GM10847 (cell line): Measurements from ENCODE around the gene ME2.

Experiments
- POLR2A ChIP-seq: IDR thresholded peaks from 2 replicates; pipeline ENCODE4 v1.6.1; 2011; ENCODE audit not compliant: insufficient read length; ENCODE audit errors: extremely low read depth

ME2 gene

DNA sequence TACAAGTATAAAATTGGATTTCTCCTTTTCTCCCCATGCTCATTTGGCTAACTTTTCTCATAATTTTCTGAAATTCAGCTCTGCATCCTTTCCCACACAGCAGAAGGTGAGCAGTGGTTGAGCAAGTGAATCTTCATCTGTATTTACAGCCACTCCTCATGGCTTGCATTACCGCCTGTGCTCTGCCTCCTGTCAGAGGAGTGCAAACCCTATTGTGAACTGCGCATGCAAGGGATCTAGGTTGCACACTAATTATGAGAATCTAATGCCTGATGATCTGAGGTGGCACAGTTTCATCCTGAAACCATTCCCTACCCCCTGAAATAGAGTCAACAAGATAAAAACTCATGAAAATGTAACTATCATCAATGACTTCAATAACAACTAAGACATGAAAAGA, 20.0 kb downstream of the ME2 start:
- no peak for TF ChIP-seq POLR2A

DNA sequence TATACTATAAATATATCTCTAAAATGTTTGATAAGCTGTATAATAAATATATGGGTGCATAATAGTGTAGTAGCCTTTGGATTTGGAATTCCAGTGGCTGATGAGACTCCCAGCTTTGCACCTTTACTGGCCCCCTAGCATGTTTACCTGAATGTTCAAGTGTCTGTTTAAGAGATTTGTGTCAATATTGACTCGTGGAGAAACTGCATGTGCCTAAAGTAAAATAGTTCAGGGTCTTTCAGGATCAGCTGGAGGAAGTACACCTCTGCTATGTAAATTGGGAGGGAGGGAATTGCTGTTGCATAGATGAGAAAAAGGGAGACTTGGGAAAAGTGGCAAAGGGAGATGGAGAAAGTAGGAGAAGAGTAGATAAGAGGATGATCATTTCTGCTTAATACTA, 23.9 kb downstream of the ME2 start:
- TF ChIP-seq POLR2A = no peak

GRCh38 chr18:50906843-50907242, 27.9 kb downstream of the ME2 start:
- no peak for TF ChIP-seq POLR2A

DNA sequence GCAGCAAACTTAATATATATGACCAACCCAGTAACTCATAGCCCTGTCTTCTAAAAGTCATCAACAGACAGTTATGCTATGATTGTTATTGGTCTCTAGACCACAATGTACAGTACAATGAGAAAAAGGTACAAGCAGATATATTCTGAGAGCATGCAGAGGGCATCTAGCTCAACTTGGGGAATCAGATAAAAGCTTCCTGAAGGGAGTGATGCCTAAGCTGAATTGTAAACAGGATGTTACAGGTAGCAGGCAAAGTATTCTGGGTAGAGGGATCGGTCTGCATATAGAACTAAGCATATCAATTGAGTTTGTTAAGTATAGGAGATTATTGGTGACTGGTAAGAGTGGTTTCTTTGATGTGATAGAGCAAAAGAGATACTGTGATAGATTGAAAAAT, 30.3 kb downstream of the ME2 start:
- TF ChIP-seq POLR2A = no peak

DNA sequence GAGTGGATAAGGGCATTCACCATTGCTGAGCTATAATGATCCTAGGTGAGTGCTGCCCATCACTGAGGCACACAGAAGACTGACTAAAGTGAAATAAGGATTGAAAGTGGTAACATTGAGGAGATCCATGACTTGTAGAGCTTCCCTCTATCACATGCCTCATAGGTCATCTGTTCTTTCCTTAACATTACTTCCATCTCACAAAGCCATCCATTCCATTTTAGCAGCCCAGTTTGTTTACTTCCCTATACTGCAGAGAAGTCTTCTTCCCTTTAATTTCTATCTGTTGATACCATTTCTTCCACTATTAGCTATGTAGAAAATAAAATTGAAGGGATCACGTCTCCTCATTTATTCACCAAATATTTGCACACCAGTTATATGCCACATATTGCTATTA, 32.1 kb downstream of the ME2 start:
- TF ChIP-seq POLR2A = no peak

- no peak for TF ChIP-seq POLR2A
These were observed 38.1 kb downstream of the ME2 start for GRCh38 chr18:50917021-50917420.

- TF ChIP-seq POLR2A = no peak
These were observed 39.2 kb downstream of the ME2 start for GRCh38 chr18:50918153-50918552.

DNA sequence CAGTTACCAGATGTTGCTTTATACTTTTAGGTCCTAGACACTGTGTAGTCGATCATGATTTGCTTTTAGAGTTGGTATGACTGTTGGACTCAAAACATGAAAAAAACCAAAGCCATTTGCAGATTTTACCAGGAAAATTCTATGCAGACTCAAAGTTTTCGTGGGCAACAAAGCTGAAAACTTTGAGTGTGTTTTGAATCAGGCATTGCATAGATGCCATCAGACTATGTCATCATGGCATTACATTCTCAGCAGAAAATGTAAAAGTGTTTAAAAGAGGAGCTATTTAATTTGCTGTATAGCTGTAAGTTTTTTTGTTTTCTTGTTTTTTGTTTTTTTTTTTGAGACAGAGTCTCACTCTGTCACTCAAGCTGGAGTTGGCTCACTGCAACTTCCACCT, 45.5 kb downstream of the ME2 start:
- no peak for TF ChIP-seq POLR2A

DNA sequence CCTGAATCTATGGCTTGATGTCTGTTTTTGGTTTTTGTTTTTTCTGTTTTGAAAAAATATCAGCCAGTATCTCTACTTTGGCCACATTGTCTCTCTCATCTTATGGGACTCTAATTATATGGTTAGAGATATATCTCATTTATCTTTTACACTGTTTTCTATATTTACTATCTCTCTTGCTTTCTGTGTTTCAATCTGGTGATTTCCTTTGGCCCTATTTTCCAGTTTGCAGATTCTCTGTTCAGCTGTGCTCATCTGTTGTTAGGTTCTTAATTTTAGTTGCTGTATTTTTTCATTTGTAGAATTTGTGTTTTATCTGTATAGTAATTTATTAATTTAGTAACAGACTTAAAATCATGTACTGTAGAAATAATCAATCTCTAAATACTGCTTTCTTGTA, 47.6 kb downstream of the ME2 start:
- no peak for TF ChIP-seq POLR2A

DNA sequence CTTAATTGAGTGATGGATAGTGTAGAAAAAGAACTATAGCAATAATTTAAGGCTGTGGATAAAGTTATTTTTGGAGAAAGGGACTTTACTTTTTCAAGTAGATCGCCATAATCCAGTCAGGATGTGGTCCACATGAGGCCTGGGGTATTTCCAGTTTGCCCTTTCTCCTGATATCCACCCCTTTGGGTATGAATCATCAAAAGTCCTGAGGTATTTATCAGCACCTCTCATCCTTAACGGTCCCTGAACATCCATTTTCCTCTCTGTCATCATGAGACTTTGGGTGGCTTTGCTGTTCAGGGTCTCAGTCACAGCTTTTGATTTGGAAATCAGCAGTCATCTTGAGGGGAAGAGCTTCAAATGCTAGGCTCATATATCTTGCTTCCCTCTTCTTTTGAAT, 49.6 kb downstream of the ME2 start:
- no peak for TF ChIP-seq POLR2A

- TF ChIP-seq POLR2A = no peak
These were observed 54.8 kb downstream of the ME2 start for GRCh38 chr18:50933684-50934083.

GRCh38 chr18:50934545-50935211, 55.8 kb downstream of the ME2 start:
- no peak for TF ChIP-seq POLR2A

DNA sequence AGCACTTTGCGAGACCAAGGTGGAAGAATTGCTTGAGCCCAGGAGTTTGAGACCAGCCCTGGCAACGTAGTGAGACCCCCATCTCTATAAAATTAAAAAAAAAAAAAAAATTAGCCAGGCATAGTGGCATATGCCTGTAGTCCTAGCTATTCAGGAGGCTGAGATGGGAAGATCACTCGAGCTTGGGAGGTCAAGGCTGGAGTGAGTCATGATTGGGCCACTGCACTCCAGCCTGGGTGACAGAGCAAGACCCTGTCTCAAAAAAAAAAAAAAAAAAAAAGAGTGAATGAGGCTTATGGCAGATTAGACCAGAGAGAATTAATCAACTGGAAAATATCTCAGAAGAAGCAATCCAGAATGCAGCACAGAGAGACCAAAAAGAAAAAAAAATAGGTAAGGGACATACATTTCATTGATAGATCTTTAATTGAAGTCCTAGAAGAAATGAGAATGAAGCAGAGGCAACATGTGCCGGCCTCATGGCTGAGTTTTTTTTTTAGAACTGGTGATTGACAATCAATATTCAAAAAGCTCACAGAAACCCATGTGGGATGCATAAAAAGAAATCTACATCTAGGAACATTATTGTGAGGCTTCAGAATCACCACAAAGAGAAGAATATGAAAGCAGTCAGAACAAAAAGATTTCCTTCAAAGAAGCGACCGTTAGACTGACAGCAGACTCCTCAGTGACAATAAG, 56.7 kb downstream of the ME2 start:
- no peak for TF ChIP-seq POLR2A

DNA sequence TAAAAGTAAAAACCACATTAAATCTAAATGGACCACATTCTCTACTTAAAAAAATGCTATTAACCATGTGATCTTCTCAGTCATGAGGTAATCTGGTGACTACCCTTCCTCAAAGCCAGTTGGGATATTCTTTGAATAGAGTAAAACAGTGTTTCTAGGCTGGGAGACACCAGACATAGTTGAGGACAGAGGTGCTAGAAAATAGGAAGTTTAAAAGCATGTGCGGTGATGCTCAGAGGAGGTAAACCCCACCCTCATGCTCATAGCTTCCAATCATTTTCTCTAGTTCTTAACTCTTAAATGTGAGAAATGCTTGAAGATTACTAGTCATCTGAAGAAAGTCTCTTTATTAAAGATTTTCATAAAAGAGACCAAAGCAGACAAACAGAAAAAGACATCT, 58.3 kb downstream of the ME2 start:
- TF ChIP-seq POLR2A = no peak

DNA sequence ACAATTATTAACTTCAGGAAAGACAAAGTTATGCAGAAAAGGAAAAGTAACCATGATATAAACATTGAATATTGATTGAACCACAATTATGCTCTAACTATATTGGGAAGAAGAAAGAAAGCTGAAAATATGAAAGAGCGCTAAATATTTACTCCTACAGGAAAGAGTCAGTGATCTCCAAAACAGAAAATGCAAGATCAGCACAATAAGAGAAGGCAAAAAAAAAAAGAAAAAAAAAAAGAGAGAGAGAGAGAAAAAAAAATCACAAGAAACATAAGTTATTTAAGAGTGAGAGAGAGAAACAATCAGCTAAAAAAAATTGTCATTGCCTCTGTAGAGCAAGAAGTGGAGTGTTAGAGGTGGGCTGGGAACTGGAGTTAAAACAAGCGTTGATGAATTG, 60.0 kb downstream of the ME2 start:
- no peak for TF ChIP-seq POLR2A

GRCh38 chr18:50944245-50944932, 65.5 kb downstream of the ME2 start:
- TF ChIP-seq POLR2A = no peak
